ENCODE measurements around the gene DVL1. TPM values are rescaled to one million over a fixed set of nuclear protein-coding genes. Genes with fewer than 3 reads are reported as not detected.

The DVL1 gene
- total RNA-seq, 1 experiment from 2014 or later = 71.0 TPM

DNA sequence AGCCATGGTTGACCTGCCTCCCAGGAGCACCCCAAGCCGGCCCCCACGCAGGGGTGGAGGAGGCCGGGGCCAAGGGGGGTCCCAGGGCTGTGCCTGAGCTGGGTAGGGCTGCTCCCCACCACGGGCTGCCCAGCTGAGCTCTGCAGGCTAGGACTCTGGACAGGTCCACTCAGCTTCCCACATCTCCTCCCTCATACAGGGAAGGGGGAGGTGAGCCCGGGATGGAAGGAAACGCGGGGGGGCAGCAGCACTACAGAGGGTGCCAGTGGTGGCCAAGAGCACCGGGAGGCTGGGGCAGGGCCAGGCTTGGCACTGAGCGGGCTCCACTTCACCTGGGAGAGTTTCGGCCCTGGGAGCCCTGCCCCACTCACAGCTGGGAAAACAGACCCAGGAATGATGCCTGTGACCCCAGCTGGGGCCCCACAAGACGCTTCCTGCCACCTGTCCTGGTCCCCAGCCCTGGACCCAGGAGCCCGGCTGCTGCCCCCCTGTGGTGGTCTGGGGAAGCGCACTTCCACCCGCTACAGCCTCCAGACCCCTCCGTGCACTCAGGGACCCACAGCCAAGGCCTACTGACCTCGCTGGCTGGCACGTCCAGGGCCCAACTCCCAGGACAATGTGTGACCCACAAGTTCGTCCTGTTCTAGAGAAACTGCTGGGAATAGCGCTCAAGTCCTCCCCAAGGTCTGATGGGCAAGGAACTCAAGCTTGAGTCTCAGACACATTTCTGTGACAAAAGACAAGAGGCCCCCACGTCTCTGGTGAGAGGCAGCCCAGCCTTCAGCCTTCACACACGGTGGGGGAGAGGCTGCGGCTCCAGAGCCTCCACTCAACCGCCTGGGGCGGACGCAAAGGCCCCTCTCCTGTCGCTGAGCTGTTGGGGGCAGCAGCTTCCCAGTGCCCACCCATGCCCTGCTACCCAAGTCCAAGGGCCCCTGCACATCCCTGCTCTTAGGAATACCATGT lies 22.8 kb upstream of the DVL1 start:
- Histone ChIP-seq H3K14ac (ENCODE audit: insufficient read depth, low read length) (no peak overlapping the region; the same call in 1 of the 2 replicates), H2AFZ (ENCODE audit: low read length) (no peak overlapping the region), H3K27me3 (ENCODE audit: insufficient read depth, low read length) (no peaks in the 10 kb centered on the region), H4K20me1 (ENCODE audit: control insufficient read depth, insufficient read depth, insufficient read length) (no peaks in the 10 kb centered on the region), H3K4me1 (ENCODE audit: insufficient read depth, low read length) (no peaks in the 10 kb centered on the region; the same call in 1 of the 2 replicates), H4K91ac (ENCODE audit: insufficient read length, low read depth, low read length) (no peak overlapping the region), H3K4ac (ENCODE audit: low read depth, low read length) (no peak overlapping the region; the same call in 1 of the 2 replicates), H4K8ac (replicated peaks; ENCODE audit: insufficient read length, low read depth, low read length) (no peak overlapping the region), H3K79me2 (ENCODE audit: insufficient read depth, low read length) (peaks cover 4% of the 10 kb centered on the region; the same call in 1 of the 2 replicates), H3K27ac (ENCODE audit: insufficient read length, low read depth, low read length) (no peak overlapping the region), H3K23me2 (ENCODE audit: insufficient read length, low read depth, low read length, poor library complexity, severe bottlenecking) (peaks cover 10% of the 10 kb centered on the region), H3K9me3 (ENCODE audit: control insufficient read depth, low read depth, low read length) (peaks cover 6% of the 10 kb centered on the region), H2BK5ac (ENCODE audit: insufficient read length, low read length) (no peak overlapping the region), H2BK20ac (ENCODE audit: low read depth, low read length, poor library complexity, severe bottlenecking) (no peak overlapping the region), H3K23ac (ENCODE audit: insufficient read length, low read depth, low read length) (no peak overlapping the region), H3K18ac (ENCODE audit: insufficient read length, low read depth, low read length) (no peak overlapping the region), H3K4me2 (ENCODE audit: insufficient read depth, insufficient read length, low read length) (no peak overlapping the region), H3K9ac (ENCODE audit: extremely low read depth, insufficient read length, low read length) (no peak overlapping the region), H2AK5ac (ENCODE audit: insufficient read length, low read length) (no peak overlapping the region), H2BK120ac (ENCODE audit: low read depth, low read length, poor library complexity, severe bottlenecking) (no peak overlapping the region), H3K79me1 (ENCODE audit: insufficient read depth, low read depth, low read length, poor library complexity, severe bottlenecking) (peaks cover 13% of the 10 kb centered on the region), H3T11ph (ENCODE audit: low read length) (no peak overlapping the region), H3K56ac (ENCODE audit: insufficient read length, low read depth, low read length) (no peak overlapping the region), H4K5ac (ENCODE audit: insufficient read length, low read depth, low read length) (no peak overlapping the region), H2BK12ac (ENCODE audit: insufficient read length, low read depth, low read length) (no peak overlapping the region), H2BK15ac (ENCODE audit: low read depth, low read length) (no peak overlapping the region)
- peaks cover 6 to 20% (median 12%) of the 10 kb centered on the region in 3 experiments for H3K36me3 Mint-ChIP-seq (ENCODE audit: insufficient read depth in 1 of 3, low read depth in 3 of 3)
- peak overlapping the region; percentile 83 to 88; a peak in 4 of 5 replicates for H3K4me3 Mint-ChIP-seq
- H3K9me3 Mint-ChIP-seq = no peaks in the 10 kb centered on the region; a peak in 1 of 5 replicates
- peaks cover 5% of the 10 kb centered on the region; the same call in 1 of the 2 replicates for H3K27me3 Mint-ChIP-seq (ENCODE audit: low read depth)
- no CpG with 5 or more reads among the region's 26 CpGs for WGBS (ENCODE audit: extremely low coverage, insufficient read length, low lambda C conversion rate)
- peak; percentile 95 for TF ChIP-seq CTCF (conservative IDR thresholded peaks at IDR 0.05)
- peaks cover 5 to 10% of the 10 kb centered on the region in 2 experiments for H3K4me1 Mint-ChIP-seq
- H3K27ac Mint-ChIP-seq = no peak overlapping the region
- DNase-seq = peak; percentile 90
